SK-N-MC (cell line): ENCODE results near the gene JAKMIP3.

Experiments
- EZH2 ChIP-seq: fragments of 200-600 bp; sonication (generic); IDR thresholded peaks from one replicate; pipeline ENCODE4 v1.6.1; 2017; ENCODE audit warnings: antibody characterized with exemption
- FOXP2 ChIP-seq: optimal IDR thresholded peaks from 2 replicates; pipeline ENCODE3; 2011; ENCODE audit warnings: mild to moderate bottlenecking, moderate library complexity; ENCODE audit not compliant: insufficient read depth; ENCODE audit errors: extremely low read length, control extremely low read depth
- POLR2AphosphoS5 ChIP-seq: IDR thresholded peaks from 2 replicates; pipeline ENCODE4 v1.6.1; 2012; ENCODE audit warnings: mild to moderate bottlenecking, low read depth, low read length, borderline replicate concordance

GRCh38 chr10:132022241-132022640 is 43.5 kb upstream of the JAKMIP3 start:
- TF ChIP-seq EZH2 (no peak), POLR2AphosphoS5 (no peak), FOXP2 (no peak)
